ENCODE data around the gene EIF3B.
"Not testable (repeated sequence)": the region's sequence is repeated elsewhere in the genome, so short reads cannot be mapped to it uniquely, and the experiment has no call there.

The EIF3B gene

GRCh38 chr7:2350055-2350454, 4.6 kb upstream of the EIF3B start:
- DNase-seq = no peak

DNA sequence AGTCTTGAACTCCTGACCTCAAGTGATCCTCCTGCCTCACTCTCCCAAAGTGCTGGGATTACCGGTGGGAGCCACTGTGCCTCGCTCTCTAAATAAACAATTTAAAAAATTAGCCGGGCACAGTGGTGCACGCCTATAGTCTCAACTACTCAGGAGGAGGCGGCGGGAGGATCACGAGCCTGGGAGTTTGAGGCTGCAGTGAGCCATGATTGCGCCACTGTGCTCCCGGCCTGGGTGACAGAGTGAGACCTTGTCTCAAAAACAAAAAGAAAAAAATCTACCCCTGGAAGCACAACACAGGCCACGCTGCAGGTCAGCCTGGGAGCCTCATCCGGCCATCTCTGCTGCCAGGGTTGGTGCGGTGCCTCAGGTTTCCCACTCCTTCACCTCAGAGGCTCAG, 3.8 kb upstream of the EIF3B start:
- no peak for DNase-seq

DNA sequence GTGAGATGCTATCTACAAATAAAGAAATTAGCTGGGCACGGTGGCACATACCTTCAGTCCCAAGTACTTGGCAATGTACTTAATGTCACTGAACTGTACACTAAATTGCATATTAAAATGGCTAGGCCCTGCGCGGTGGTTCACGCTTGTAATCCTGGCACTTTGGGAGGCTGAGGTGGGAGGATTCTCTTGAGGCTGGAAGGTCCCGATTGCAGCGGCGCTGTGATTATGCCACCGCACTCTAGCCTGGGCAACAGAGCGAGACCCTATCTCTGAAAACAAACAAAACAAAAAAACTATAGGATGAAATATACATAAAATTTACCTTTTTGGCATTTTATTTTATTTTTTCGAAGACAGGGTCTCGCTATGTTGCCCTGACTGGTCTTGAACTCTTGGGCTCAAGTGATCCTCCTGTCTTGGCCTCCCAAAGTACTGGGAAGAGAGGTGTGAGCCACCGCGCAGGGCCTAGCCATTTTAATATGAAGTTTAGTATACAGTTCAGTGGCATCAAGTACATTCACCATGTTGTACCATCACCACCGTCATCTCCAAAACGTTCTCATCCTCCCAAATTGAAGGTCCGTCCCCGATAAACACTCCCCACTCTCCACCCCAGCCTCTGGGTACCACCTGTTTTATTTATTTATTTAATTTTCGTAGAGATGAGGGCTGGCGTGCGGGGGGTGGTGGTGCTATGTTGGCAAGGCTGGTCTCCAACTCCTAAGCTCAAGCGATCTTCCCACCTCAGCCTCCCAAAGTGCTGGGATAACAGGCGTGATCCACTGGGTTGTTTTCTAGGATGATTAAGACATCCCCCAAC, 1.3 kb upstream of the EIF3B start:
- DNase-seq = no peak

DNA sequence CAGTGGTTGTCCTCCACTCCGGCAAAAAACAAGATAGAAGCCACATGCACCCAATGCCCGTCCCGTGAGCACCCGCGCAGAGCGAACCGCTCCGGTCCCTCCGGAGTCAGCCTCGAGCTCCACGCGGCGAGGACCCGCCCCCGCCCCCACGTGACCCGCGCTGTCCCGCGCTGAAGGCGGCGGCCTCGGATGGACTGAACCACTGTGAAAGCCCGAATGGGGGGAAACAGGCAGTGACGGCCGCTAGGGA, 766 bp upstream of the EIF3B start:
- DNase-seq = peak; percentile 84

GRCh38 chr7:2354939-2355704, 495 bp downstream of the EIF3B start:
- no peak for DNase-seq

DNA sequence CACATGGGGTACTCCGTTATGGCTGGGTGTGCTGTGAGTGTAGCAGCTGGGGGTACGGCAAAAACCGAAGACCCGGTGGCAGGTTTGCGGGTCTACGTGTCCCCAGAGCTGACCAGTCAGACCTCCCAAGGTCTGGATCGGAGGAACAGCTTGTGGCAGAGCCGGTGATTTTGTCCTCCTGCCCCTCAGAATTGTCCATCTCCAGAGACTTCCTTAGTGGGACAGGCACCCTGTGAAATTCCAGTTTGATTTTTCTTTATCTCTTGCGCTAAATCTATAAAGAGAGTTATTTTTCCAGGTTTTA, 1.0 kb downstream of the EIF3B start:
- DNase-seq = no peak

DNA sequence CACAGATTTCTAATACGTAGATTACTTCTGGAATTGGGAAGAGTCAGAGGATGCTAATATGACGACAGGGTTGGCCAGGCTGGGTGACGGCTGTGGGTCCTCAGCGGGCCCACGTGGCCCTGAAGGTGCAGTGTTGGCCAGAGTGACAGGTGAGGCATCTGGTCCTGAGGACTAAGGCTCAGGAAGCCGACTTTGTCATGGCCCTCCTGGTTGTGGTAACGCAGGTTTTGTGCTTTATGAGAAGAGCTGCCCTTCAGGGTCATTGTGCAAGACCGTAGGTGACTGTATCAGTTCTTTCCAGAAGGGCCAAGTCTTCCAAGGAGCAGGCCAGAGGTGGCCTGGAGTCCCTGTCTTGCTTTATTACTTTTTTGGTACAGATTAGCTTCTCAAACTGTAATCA, 2.5 kb downstream of the EIF3B start:
- DNase-seq = no peak

GRCh38 chr7:2357571-2357970, 2.9 kb downstream of the EIF3B start:
- no peak for DNase-seq

DNA sequence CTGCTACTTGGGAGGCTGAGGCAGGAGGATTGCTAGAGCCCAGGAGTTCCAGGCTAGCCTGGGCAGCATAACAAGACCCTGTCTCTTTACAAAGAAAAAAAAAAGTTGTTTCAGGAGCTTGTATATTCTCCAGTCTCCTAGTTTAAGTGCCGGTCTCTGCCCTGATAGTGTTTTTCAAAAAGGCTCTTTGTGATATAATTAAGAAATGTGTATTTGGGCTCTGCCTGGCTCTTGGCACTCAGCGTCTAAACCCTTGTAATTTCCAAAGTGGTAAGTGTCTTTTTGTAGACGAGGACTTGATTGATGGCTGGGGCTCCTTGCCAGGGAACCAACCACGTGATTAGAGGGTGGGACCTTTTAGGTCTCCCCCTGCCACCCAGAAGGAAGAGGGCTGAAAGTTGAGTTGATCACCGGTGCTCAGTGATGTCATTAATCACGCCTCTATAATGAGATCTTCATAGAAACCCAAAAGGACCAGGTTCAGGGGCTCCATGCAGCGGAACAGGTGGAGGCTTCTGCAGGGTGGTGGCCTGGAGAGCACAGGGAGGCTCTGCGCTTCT, 4.4 kb downstream of the EIF3B start:
- DNase-seq = no peak

DNA sequence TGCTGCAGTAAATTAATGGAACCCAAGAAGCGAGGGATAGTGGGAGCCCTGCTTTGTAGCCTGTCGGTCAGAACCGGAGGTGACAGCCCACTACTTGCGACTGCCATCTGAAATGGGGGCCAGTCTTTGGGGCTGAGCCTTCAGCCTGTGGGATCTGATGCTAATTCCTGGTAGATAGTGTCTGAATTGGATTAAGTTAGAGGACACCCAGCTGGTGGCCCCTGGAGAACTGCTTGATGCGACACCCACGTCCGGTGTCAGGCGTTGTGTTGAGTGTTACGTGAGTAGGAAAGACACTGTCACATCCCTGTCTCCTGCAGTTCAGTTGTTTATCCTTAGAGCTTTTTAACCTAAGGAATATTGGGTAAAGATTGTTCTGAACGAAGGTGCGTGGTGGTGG, 5.0 kb downstream of the EIF3B start:
- no peak for DNase-seq

DNA sequence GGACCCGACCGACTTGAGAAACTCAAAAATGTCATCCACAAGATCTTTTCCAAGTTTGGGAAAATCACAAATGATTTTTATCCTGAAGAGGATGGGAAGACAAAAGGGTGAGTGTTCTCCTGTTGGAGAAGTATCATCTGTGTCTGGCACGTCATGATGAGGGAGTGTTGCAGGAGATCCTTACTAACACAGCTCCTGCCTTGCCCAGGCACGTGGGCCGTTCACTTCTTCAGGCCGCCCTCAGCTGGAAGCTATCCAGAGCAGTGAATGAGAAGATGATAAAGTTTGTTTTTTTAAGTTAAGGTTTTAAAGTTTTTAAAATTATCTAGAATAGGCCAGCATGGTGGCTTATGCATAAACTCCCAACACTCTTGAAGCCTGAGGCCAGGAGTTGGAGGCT, 6.2 kb downstream of the EIF3B start:
- DNase-seq = no peak

- DNase-seq = no peak
Observed at GRCh38 chr7:2362385-2363088, 7.9 kb downstream of the EIF3B start.

GRCh38 chr7:2369139-2369538, 14.5 kb downstream of the EIF3B start:
- no peak for DNase-seq

- no peak for DNase-seq
Observed at GRCh38 chr7:2371329-2371728, 16.7 kb downstream of the EIF3B start.

GRCh38 chr7:2372724-2373123, 18.1 kb downstream of the EIF3B start:
- DNase-seq = no peak

DNA sequence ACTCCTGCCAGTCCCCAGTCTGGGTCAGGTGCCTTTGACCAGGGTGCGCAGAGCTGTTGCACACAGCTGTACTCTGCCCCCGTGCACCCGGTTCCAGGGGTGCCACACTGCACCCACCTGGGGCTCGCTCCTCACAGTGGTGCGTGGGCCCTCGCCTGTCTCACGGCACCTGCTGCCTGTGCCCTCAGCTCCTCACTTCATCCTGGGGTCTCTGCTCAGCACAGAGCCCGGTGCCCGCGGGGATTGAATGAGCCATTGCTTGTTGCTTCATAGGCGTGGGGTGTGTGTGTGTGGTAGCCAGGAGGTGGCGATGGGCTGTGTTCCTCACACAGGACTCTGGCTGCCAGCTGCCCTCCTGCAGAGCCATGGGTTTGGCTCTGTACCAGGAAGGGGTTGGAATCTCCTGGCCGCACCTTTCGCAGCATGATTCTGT, 18.5 kb downstream of the EIF3B start:
- DNase-seq = no peak

DNA sequence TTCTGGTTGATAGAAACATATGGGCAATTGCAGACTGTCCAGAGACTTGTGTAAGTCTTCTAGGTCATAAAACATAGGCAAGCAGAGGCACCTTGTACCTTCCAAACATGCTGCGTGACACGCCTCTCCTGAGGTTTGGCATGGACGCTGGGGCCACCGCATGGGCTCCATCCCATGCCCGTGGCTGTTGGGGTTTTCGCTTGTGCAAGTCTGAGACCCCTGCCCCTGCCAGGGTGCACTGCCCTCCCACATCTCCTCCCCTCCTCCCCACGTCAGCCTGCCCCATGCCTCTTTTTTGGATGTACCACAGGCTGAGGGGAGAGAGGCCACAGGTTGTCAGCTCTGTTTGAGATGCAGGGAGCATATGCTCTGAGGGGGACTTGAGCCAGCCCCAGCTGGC, 19.0 kb downstream of the EIF3B start:
- DNase-seq = no peak

GRCh38 chr7:2374401-2374800, 19.8 kb downstream of the EIF3B start:
- no peak for DNase-seq

DNA sequence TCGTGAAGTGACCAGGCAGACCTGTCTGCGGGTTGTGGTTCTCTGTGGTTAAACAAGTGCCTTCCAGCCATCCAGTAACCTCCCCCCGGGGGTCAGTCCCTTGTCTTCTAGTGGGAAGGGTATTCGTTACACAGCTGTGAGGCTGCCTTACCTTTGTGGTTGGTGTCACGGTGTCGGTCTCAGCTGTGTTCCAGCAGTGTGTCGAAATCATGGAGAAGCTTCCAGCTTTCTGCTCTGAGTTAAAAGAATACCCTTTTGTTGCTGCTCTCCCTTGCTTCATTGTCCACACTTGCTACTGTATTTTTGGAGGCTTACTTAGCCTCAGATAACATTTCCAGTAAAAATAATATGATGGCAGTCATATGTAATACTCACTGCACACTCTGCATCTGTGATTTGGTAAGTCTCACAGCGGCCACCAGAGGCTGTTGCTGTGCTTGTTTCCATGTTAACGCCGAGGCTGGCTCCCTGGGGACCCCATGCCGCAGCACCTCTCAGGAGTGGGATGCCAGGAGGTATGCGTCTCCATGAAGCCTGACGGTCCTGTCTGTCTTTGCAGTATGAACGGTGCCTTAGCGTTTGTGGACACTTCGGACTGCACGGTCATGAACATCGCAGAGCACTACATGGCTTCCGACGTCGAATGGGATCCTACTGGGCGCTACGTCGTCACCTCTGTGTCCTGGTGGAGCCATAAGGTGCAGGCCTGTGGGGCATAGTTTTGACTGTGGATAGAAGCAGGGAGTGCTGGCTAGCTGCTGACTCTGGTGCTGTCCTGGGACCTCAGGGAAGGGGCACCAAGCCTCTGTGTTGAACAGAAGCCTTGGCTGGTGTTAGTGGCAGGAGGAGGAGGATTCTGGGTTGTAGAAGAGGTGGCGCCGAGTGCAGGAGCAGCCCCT, 20.5 kb downstream of the EIF3B start:
- DNase-seq = no peak

DNA sequence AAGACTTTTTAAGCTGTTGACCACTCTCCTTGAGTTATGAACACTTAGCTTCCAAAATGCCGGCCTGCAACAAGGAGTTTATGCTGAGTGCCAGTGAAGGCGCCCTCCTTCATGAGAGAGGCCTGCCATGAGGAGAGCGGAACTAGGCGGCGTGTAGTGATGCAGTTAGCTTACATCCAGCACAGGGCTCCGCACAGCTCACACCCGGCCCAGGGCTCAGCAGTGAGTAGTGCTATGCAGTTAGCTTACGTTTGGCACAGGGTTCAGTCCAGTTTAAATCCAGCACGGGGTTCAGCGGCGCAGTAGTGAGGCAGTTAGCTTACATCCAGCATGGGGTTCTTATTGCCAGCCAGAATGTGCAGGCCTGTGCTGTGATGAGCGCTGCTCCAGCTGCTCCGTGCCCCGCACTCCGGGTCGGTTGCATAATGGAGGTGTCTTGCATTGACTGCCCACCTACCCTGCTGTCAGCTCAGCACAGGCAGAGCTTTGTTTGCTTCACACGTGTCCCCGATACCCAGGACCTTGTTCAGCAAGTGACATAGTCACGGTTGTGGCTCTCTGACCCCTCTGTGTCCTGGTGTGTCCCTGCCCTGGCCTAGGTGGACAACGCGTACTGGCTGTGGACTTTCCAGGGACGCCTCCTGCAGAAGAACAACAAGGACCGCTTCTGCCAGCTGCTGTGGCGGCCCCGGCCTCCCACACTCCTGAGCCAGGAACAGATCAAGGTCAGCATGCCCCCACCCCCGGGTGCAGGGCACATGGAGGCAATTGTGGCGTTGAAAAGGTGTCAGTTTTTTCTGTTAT, 21.9 kb downstream of the EIF3B start:
- no peak for DNase-seq

DNA sequence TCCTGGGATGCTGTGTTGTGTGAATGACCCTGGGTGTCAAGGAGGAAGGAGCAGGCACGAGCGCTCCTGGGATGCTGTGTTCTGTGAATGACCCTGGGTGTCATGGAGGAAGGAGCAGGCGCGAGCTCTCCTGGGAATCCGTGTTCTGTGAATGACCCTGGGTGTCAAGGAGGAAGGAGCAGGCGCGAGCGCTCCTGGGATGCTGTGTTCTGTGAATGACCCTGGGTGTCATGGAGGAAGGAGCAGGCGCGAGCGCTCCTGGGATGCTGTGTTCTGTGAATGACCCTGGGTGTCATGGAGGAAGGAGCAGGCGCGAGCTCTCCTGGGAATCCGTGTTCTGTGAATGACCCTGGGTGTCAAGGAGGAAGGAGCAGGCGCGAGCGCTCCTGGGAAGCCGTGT, 22.9 kb downstream of the EIF3B start:
- DNase-seq = not testable (repeated sequence)

- DNase-seq = not testable (repeated sequence)
Observed at GRCh38 chr7:2378125-2378524, 23.5 kb downstream of the EIF3B start.

Data from NCI-H2081 treated with DMSO at 0.1 percent for 48 hours (cell line).